RWPE1 (cell line): ENCODE measurements around the gene ZNF814.
A peak's percentile ranks its signal among the peaks of the same experiment; 100 is the strongest.
"Not testable (repeated sequence)": the region's sequence is repeated elsewhere in the genome, so short reads cannot be mapped to it uniquely, and the experiment has no call there.

ENCODE experiments used
- CTCF ChIA-PET: fragments of 350-600 bp; sonication (Branson Sonifier 250); formaldehyde crosslinking; extraction: SDS; loops from one replicate; lab custom pipeline; 2021; lab: Yijun Ruan, JAX
- POLR2A ChIA-PET: fragments of 400-600 bp; formaldehyde crosslinking; extraction: SDS; loops from one replicate; lab custom pipeline; 2020; ENCODE audit warnings: antibody characterized with exemption; ENCODE audit not compliant: low non-redundant PET; lab: Yijun Ruan, JAX
- DNase-seq: peaks from one replicate; pipeline ENCODE4 v3.0.0; 2012; ENCODE audit warnings: low spot score
- H3K27ac ChIP-seq: fragments of 450-650 bp; 2 replicates; pipeline ENCODE4 v1.5.1; 2017
- CTCF ChIP-seq: fragments of 450-650 bp; conservative IDR thresholded peaks from 2 replicates; pipeline ENCODE4 v1.5.1; 2017; ENCODE audit warnings: low read depth, mild to moderate bottlenecking

Gene ZNF814

GRCh38 chr19:57812226-57812625 lies 76.6 kb downstream of the ZNF814 start:
- no peak overlapping the region for H3K27ac ChIP-seq
- POLR2A ChIA-PET: no interaction called here
- no peak for DNase-seq
- no peak for TF ChIP-seq CTCF
- CTCF ChIA-PET: no interaction called here

- H3K27ac ChIP-seq, CTCF ChIA-PET, POLR2A ChIA-PET, DNase-seq: not testable (repeated sequence)
Measured at GRCh38 chr19:57810410-57811295, 78.2 kb downstream of the ZNF814 start.

- ChIA-PET POLR2A (no interaction called here), CTCF (interaction anchor here (0.7 kb wide), 1 partner anchor 11 kb away, joined by 3 read pairs; no protein-coding TSS in a partner anchor)
- TF ChIP-seq CTCF: no peak
- 0 out of 2 replicates have a peak overlapping the region, but pooled peaks have one; percentile 1 for H3K27ac ChIP-seq
- DNase-seq: no peak
Measured at GRCh38 chr19:57807541-57807940, 81.3 kb downstream of the ZNF814 start.

- TF ChIP-seq CTCF: no peak
- peak; percentile 30 for DNase-seq
- ChIA-PET CTCF (no interaction called here), POLR2A (interaction anchor here (0.6 kb wide), 2 partner anchors 11 to 60 kb away, joined by 3 to 4 read pairs; no protein-coding TSS in a partner anchor)
- H3K27ac ChIP-seq: peak overlapping the region; percentile 93
Measured at GRCh38 chr19:57803594-57804325, 85.1 kb downstream of the ZNF814 start.

- no peak for DNase-seq
- ChIA-PET CTCF (no interaction called here), POLR2A (no interaction called here)
- no peak for TF ChIP-seq CTCF
- peak overlapping the region; percentile 93 for H3K27ac ChIP-seq
Measured at GRCh38 chr19:57803265-57803593, 85.6 kb downstream of the ZNF814 start.

GRCh38 chr19:57802269-57802668 lies 86.6 kb downstream of the ZNF814 start:
- ChIA-PET CTCF (no interaction called here), POLR2A (no interaction called here)
- peak overlapping the region; percentile 60 for H3K27ac ChIP-seq
- no peak for TF ChIP-seq CTCF
- DNase-seq: no peak
